Motor neuron (in vitro differentiated cells): ENCODE measurements around the gene RASSF8. TPM values are rescaled to one million over a fixed set of nuclear protein-coding genes. Genes with fewer than 3 reads are reported as not detected.

Experiments used
- ATAC-seq, 8 experiments: fragments of 200-7000 bp; cut with Tn5 transposase; replicated peaks in 6 of 8; 2 replicates each; pipeline ENCODE4 v1.8.0; 2021; ENCODE audit warnings: mild to moderate bottlenecking in 8 of 8, moderate library complexity in 8 of 8
- H3K27ac ChIP-seq, 2 donors: fragments of 250-450 bp; sonication (Bioruptor Pico); 2 replicates each; pipeline ENCODE4 v1.9.0; 2021; ENCODE audit warnings: antibody characterized with exemption in 2 of 2, mild to moderate bottlenecking in 2 of 2, moderate library complexity in 1 of 2
- H3K4me1 ChIP-seq, 2 donors: fragments of 250-450 bp; sonication (Bioruptor Pico); replicated peaks in 1 of 2; 2 replicates each; pipeline ENCODE4 v1.6.1; 2021; ENCODE audit warnings: antibody characterized with exemption in 2 of 2, mild to moderate bottlenecking in 2 of 2, moderate library complexity in 1 of 2
- H3K4me3 ChIP-seq, 5 donors: fragments of 250-450 bp; sonication (Bioruptor Pico); 2 replicates each; pipeline ENCODE4 v1.9.0; 2021; ENCODE audit warnings: antibody characterized with exemption in 5 of 5, mild to moderate bottlenecking in 5 of 5, moderate library complexity in 4 of 5
- WGBS, 10 experiments: fragments of 450-650 bp; shearing (Covaris generic); methylation state at CpG; one replicate each; pipeline ENCODE4 v1.0.0; 2022; 5-methylcytosine and 5-hydroxymethylcytosine counted together
- in situ Hi-C, 9 experiments: fragments of 400-800 bp; cut with MboI; loops; one replicate each; pipeline ENCODE4 v1.15.0; 2021; ENCODE audit warnings: low sequenced_read_pairs in 9 of 9, low pct_unique_long_range_greater_than_20kb in 2 of 9; ENCODE audit not compliant: unreplicated experiment in 9 of 9
- total RNA-seq, 8 experiments: library from RNA; unstranded; fragments of 300-600 nt; gene quantifications; 2 replicates each; pipeline versions ENCODE4 v1.2.3 to v1.2.4, GENCODE V29; 2022

RASSF8 gene
- total RNA-seq, 8 experiments from 2014 or later = 17.3 to 91.7 (median 37.2) TPM

DNA sequence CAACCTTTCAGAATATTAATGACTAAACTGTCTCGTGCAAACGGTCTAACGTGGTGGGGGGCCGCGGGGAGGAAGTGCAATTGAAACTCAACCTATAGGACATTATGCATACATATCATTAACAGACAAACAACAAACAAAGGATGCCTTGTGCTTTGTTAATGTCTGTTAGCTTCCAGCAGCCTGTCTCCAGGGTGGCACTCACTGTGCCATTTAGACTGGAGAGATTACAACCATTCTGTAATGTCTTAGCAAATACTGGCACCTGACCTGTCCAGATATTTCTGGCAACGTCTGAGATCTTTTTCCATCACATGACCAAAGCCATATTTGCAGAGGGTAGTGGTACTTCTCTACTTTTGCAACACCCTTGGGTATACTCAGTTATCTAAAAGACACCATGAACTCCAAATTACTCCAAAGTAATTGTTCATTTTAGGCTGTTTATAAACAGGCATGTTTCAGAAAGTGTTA lies 154.7 kb downstream of the RASSF8 start:
- Histone ChIP-seq H3K27ac (no peak overlapping the region), H3K4me3 (peak overlapping the region; percentile 42 to 58 (median 47)), H3K4me1 (peaks cover 9 to 18% of the 10 kb centered on the region in 2 donors)
- in situ Hi-C loops = loop anchor here in 3 of 9 experiments (25.0 kb wide), 1 partner anchor 524 kb away; no protein-coding TSS in a partner anchor
- peak in 1 of 8 experiments; percentile 9 for ATAC-seq
- WGBS, 10 experiments = 0 to 94% (median 33%) methylated on average over 1 to 6 of the region's 6 CpGs; no CpG with 5 or more reads in 1 of the 10 experiments

DNA sequence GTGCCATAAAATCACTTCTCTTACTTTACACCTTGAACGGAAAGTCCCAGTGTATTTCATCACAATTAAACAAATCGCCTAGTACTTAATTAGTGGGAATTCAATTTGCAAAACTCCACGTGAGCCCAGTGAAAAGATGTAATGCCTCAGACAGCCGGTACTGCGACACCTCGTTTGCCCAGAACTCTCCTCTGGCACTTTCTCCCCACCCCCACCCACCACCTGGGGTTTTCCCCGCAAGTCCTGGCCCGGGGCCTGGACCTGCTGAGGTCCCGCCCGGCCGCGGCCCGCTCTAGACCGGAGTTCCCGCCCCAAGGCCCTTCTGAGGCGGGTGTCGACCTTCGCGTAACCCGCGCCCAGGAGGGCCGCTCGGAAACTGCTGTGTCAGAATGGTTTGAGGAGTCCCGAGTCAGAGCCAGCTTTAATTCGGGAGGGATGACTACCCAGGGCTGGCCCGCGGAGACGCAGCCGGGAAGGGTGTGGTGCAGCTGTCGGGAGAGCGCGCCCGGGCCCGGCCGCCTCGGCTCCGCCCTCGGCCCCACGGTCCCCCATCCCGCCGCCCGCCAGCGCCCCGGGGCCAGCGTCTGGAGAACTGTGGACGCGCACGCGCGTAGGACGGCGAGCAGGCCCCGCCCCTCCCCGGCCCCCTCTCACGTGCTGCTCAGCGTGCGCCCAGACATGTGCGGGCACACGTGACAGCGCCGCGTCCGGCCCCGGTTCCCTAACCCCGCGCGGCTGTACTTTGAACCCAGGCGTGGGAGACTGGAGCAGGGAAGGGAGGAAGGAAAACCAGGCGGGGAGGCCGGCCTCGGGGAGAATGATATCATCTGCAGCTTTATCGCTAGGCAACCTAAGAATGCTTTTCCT lies 155.6 kb downstream of the RASSF8 start:
- in situ Hi-C loops = loop anchor here in 3 of 9 experiments (25.0 kb wide), 1 partner anchor 523 kb away; no protein-coding TSS in a partner anchor
- Histone ChIP-seq H3K4me1 (peaks cover 9 to 18% of the 10 kb centered on the region in 2 donors), H3K4me3 (peak overlapping the region; percentile 42 to 58 (median 47)), H3K27ac (peak overlapping the region in 1 of 2 donors; percentile 61)
- peak; percentile 75 to 96 (median 92) for ATAC-seq
- WGBS, 10 experiments = 0 to 36% (median 7%) methylated on average over 2 to 13 of the region's 72 CpGs; no CpG with 5 or more reads in 1 of the 10 experiments

DNA sequence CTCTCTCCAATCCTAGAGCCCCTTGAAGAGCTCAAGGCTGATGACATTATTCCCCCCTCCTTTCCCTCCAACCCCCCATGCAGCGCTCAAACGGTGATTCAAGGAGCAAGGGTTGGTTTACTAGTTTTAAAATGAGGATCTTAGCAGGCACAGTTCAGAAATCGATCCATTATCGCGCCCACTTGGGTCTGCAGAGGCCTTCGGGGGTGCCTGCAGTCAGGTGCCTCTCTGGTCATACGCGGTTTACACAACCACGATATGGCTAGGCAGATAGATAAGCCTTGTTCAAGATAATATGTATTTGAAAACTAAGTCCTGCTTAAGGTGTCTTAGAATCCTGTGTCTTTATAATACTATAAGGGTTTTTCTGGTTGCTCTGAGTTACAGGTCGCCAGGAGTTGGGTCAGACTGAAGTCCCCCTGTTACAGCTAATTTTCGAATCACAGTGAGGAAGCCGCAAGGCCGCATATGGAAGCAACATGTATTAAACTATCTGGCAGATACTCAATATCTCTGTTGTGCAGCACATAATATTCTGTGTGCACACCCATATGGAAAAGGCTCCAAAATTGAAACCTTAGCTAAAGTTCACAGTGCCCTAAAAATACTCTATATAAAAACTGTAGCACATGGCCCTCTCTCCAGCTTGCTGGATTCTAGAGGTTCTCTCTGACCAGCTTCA lies 156.4 kb downstream of the RASSF8 start:
- in situ Hi-C loops = loop anchor here in 3 of 9 experiments (25.0 kb wide), 1 partner anchor 522 kb away; no protein-coding TSS in a partner anchor
- peaks cover 9 to 18% of the 10 kb centered on the region in 2 donors for H3K4me1 ChIP-seq
- 0 to 96% (median 39%) methylated on average over 1 to 9 of the region's 13 CpGs; no CpG with 5 or more reads in 3 of the 10 experiments for WGBS, 10 experiments
- no peak overlapping the region for H3K27ac ChIP-seq
- H3K4me3 ChIP-seq = peak overlapping the region; percentile 42 to 58 (median 47)
- ATAC-seq = peak in 1 of 8 experiments; percentile 1

DNA sequence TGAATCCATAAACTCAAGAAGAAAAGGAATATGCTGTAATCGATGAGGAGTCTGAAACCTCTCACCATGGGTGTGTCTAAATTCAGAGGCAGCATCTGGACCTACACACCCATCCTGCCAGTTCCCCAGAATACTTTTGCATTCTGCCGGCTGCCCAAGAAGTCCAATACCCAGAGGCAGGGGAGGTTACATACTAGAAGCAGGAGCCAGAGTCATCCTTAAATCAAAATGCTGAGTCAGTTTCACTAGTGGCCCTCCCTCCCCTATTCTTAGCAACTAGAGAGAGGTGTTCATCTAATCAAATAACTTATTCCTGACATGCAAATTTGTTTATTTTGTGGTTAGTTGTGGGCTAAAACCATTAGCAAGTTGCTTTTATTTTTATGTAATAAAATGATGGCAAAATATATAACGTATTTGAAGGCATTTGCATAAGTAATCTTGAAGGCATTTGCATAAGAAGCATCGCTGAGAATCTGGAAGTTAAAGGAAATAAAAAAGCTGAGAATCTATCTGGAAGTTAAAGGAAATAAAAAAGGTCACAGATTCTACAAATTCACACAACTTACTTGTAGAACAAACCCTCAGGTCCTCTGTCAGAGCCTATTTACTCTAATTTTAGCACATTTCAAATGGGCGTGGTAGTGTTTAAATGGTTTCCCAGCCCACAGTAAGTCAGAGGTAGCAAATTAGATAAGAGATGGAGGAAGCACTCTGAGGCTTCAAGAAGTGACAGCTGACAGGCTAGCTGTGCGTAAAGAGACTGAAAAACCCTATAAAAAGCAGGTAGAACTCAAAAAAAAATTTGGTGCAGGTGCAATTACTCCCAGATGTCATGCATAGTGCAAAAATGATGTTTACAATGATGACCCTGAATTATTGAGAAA lies 158.6 kb downstream of the RASSF8 start:
- Histone ChIP-seq H3K4me3 (no peak overlapping the region), H3K4me1 (peaks cover 9 to 18% of the 10 kb centered on the region in 2 donors), H3K27ac (no peak overlapping the region)
- peak in 3 of 8 experiments; percentile 30 to 42 (median 40) for ATAC-seq
- WGBS, 10 experiments = 6 to 100% (median 53%) methylated on average over 1 to 6 of the region's 6 CpGs
- in situ Hi-C loops = loop anchor here in 3 of 9 experiments (25.0 kb wide), 1 partner anchor 520 kb away; no protein-coding TSS in a partner anchor

DNA sequence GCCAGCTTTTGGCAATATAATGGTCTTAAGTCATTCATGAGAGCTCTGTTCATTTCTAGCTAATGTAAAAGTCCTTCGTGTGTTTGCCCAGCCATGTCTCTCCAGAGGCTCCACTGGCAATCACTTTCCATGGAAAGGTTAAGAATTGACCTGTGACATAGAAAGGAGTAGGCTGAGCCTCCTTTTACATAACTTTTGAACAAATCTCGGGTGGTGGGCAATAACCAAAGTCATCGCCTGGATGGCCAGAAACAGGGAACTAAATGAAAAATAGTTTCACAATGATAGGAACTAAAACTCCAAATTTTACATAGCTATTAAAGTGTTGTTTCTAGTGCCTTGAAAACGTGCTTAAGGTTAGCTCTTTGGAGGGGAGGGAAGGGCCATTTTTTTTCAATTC lies 159.8 kb downstream of the RASSF8 start:
- H3K4me1 ChIP-seq = peaks cover 8 to 11% of the 10 kb centered on the region in 2 donors
- H3K27ac ChIP-seq = no peak overlapping the region
- in situ Hi-C loops = loop anchor here in 3 of 9 experiments (25.0 kb wide), 1 partner anchor 519 kb away; no protein-coding TSS in a partner anchor
- 46 to 100% (median 64%) methylated on average over 1 to 4 of the region's 4 CpGs; no CpG with 5 or more reads in 2 of the 10 experiments for WGBS, 10 experiments
- H3K4me3 ChIP-seq = no peak overlapping the region
- ATAC-seq = no peak

DNA sequence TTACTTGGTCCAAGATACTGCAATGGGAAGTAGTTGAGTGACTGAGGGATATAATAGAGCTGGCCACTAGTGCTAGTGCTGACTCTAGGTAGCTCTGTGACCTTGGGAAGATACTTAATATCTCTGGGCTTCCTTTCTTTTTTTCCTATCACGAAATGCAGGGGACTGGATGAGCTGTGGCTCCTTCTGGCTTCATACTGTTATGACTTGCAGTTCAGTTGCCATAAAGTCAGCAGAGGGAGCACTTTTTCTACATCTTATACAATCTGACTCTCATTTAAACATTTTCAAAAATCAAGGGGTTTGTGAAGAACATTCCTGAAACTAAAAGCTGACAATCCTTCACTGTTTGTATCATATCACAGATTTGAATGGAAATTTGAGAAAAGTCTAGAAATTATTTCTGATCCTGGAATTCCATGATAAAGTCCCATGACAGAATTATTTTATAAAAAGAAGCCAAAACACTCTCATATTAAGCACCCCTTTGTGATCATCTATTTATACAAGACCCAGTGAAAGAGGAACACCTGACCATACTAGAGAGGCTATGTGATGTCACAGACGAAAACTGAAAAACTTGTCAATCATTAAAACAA lies 161.0 kb downstream of the RASSF8 start:
- in situ Hi-C loops = loop anchor here in 3 of 9 experiments (25.0 kb wide), 1 partner anchor 518 kb away; no protein-coding TSS in a partner anchor
- no peak for ATAC-seq
- H3K4me3 ChIP-seq = no peak overlapping the region
- peaks cover 7 to 10% of the 10 kb centered on the region in 2 donors for H3K4me1 ChIP-seq
- H3K27ac ChIP-seq = no peak overlapping the region
- whole genome bisulfite sequencing, 10 experiments = 0 to 43% (median 8%) methylated on average over 1 to 2 of the region's 2 CpGs; no CpG with 5 or more reads in 2 of the 10 experiments

DNA sequence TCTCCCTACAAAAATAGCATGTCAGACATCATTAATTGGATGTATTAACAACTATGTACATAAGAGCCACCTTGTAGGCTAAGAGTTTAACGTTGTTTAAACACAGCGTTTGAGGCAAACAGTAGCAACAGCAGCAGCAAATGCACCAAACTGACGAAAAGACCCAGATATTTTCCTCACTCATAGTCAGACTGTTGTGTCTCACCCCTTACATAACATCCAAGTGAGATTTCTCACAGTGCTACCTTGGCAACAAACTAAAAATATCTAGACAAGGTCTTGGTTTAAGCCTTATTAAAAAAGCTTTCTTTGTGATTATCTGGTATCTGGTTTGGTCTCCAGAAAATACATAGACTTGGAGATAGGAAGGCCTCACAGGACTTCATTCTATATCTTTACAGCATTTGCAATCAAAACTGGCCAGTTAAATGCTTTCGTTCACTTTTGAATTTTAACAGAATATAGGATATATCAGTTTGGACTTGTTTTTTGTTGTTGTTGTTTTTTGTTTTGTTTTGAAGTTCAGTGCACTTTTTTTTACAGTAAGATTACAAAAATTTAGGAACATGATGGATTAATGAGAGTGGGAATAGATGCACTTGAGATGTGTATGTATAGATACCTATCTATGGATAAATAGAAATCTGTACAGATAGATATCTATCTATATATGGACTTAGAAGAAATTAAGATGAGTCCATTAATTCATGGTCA lies 162.2 kb downstream of the RASSF8 start:
- in situ Hi-C loops = loop anchor here in 3 of 9 experiments (25.0 kb wide), 1 partner anchor 517 kb away; no protein-coding TSS in a partner anchor
- Histone ChIP-seq H3K4me3 (no peak overlapping the region), H3K27ac (no peak overlapping the region), H3K4me1 (peaks cover 4 to 9% of the 10 kb centered on the region in 2 donors)
- ATAC-seq = no peak
- 55 to 100% (median 83%) methylated on average over 1 to 4 of the region's 4 CpGs for WGBS, 10 experiments

DNA sequence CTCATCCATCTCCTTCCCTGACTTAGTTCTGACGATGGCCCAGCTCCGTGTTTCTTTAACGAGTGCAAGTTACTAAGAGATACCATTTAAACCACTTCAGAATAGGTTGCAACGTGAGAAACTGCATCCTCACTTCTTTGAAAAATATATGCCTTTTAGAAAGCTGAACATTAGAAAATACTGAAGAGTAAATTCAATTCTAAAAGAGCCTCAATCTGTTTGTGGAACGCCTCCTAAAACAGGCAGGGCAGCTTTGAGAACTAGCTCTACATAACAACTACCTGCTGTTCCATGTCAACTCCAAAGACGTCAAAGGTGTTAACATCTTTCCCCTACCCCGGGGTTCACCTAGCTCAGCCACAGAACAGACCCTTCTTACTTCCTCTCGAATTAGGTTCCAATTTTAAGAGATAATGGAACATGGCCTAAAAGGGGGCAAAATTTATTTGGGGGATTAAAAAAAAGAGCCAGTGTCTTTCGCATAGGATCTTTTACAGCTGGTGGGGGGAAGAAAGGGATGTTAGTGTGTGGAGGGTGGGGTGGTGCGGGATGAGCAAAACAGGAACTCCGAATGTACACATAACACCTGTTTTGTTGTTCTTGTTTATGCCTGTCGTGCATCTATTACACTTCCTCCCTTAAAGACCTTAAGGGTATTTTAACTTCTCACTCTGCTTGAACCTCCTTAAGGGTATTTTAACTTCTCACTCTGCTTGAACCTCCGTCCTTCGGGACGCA lies 163.0 kb downstream of the RASSF8 start:
- no peak for ATAC-seq
- H3K4me3 ChIP-seq = peak overlapping the region; percentile 38 to 57 (median 53)
- 26 to 84% (median 64%) methylated on average over 4 to 14 of the region's 15 CpGs for WGBS, 10 experiments
- peaks cover 4 to 9% of the 10 kb centered on the region in 2 donors for H3K4me1 ChIP-seq
- in situ Hi-C loops = loop anchor here in 3 of 9 experiments (25.0 kb wide), 1 partner anchor 516 kb away; no protein-coding TSS in a partner anchor
- H3K27ac ChIP-seq = no peak overlapping the region

DNA sequence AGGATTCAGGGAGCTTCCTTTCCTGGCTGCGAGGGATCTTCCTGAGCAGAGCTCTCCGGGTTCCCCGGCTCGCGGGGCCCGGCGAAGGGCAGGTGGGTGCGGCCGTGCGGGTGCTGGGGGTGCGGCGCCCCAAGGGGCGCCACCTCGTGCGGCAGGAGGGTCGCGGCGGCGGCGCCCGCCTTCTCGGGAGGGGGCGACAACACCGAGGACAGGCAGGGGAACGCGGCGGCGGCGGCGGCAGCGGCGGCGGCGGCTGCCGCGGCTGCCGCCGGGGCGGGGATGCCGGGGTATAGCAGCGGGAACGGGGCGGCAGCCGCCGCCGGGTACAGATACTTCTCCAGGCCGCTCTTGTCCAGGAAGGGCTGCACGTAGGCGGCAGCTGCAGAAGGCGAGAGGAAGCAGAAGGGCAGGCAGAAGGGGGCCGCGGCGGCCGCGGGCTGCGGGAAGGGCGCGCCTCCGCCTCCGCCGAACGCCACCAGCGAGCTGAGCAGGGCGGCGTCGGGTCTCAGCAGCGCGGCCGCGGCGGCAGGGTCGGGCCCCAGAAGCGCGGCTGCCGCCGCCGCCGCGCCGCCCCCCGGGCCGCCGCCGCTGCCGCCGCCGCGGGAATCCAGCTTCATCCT lies 163.7 kb downstream of the RASSF8 start:
- in situ Hi-C loops = loop anchor here in 3 of 9 experiments (25.0 kb wide), 1 partner anchor 515 kb away; no protein-coding TSS in a partner anchor
- peak; percentile 3 to 39 (median 8) for ATAC-seq
- Histone ChIP-seq H3K27ac (no peak overlapping the region), H3K4me3 (peak overlapping the region; percentile 38 to 57 (median 53)), H3K4me1 (peaks cover 6 to 9% of the 10 kb centered on the region in 2 donors)
- 5 to 7% methylated on average over 3 to 4 of the region's 88 CpGs; no CpG with 5 or more reads in 8 of the 10 experiments for WGBS, 10 experiments
